ENCODE measurements around the gene ARHGEF28. TPM values are rescaled to one million over a fixed set of nuclear protein-coding genes. Genes with fewer than 3 reads are reported as not detected.

Gene ARHGEF28
- total RNA-seq, 6 experiments from 2014 or later = 7.5 to 13.6 (median 8.5) TPM

DNA sequence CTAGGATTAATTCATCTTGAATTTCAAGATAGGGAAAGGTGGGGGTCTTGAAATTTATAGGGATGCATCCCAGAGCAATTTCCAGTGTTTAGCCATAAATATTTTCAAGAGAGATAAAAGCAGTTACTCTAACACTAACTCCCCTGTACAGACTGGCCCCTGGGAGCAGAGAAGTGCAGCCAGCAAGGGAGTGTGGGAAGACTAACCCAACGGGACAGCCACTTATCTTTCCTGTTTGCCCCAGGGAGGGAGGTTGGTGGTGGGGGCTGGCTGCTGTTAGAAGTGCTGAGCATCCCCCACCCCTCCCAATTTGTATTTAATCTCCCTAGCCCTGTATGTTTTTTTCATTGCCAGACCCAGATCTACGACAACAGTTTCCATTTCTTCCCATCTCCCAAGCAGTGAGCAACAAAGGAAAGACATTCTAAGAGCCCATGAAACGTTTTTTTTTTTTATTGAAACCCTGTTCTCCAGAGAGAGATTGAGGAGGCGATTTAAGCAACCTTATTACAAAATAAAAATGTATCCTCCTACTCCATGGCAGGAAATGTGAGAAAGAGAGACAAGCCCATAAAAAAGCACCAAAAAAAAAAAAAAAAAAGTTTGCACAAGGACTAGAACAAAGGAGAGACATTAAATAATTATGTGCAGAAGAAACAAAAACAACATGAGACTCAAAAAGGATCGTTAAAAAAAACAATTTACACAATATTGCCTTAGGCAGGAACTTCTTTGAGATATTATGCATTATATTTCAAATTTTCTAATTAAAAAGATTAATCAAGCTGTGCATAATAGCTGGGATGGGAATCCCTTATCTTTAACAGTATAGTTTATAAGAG, 343.4 kb downstream of the ARHGEF28 start:
- no peaks in the 10 kb centered on the region for H3K9me3 Mint-ChIP-seq
- TF ChIP-seq, protein P1, sequence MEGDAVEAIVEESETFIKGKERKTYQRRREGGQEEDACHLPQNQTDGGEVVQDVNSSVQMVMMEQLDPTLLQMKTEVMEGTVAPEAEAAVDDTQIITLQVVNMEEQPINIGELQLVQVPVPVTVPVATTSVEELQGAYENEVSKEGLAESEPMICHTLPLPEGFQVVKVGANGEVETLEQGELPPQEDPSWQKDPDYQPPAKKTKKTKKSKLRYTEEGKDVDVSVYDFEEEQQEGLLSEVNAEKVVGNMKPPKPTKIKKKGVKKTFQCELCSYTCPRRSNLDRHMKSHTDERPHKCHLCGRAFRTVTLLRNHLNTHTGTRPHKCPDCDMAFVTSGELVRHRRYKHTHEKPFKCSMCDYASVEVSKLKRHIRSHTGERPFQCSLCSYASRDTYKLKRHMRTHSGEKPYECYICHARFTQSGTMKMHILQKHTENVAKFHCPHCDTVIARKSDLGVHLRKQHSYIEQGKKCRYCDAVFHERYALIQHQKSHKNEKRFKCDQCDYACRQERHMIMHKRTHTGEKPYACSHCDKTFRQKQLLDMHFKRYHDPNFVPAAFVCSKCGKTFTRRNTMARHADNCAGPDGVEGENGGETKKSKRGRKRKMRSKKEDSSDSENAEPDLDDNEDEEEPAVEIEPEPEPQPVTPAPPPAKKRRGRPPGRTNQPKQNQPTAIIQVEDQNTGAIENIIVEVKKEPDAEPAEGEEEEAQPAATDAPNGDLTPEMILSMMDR (IDR thresholded peaks at IDR 0.05) = no peak
- H3K4me3 Mint-ChIP-seq = no peak overlapping the region
- no peak overlapping the region for H3K27ac Mint-ChIP-seq
- no peaks in the 10 kb centered on the region for H3K4me1 Mint-ChIP-seq (ENCODE audit: low read depth)
- DNase-seq = no peak
- H3K27me3 Mint-ChIP-seq (ENCODE audit: insufficient read depth) = peaks cover 37% of the 10 kb centered on the region
- H3K36me3 Mint-ChIP-seq (ENCODE audit: low read depth) = no peaks in the 10 kb centered on the region

- Mint-ChIP-seq H3K36me3 (ENCODE audit: low read depth) (no peaks in the 10 kb centered on the region), H3K4me3 (no peak overlapping the region), H3K27me3 (ENCODE audit: insufficient read depth) (peaks cover 36% of the 10 kb centered on the region), H3K9me3 (no peaks in the 10 kb centered on the region), H3K27ac (no peak overlapping the region), H3K4me1 (ENCODE audit: low read depth) (no peaks in the 10 kb centered on the region)
- no peak for DNase-seq
- TF ChIP-seq, protein P1 (IDR thresholded peaks at IDR 0.05) = no peak
These were observed 345.3 kb downstream of the ARHGEF28 start for GRCh38 chr5:73971326-73971725.

DNA sequence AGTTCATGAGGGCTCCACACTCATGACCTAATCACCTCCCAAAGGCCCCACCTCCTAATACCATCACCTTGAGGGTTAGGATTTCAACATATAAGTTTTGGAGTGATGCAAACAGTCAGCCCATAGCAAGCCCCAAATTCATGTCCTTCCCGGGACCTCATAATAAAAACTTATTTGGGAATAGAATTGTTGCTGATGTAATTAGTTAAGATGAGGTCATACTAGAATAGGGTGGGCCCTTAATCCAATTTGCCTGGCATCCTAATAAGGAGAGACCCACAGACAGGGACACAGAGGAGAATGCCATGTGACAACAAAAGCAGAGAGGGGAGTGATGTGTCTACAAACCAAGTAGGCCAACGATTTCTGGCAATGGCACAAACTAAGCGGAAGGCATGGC, 347.1 kb downstream of the ARHGEF28 start:
- no peaks in the 10 kb centered on the region for H3K4me1 Mint-ChIP-seq (ENCODE audit: low read depth)
- no peak overlapping the region for H3K4me3 Mint-ChIP-seq
- TF ChIP-seq, protein P1 (IDR thresholded peaks at IDR 0.05) = no peak

GRCh38 chr5:73974871-73975360, 348.9 kb downstream of the ARHGEF28 start:
- no peaks in the 10 kb centered on the region for H3K36me3 Mint-ChIP-seq (ENCODE audit: low read depth)
- H3K4me1 Mint-ChIP-seq (ENCODE audit: low read depth) = no peaks in the 10 kb centered on the region
- TF ChIP-seq, protein P1 (IDR thresholded peaks at IDR 0.05) = no peak
- no peak overlapping the region for H3K27ac Mint-ChIP-seq
- H3K9me3 Mint-ChIP-seq = no peaks in the 10 kb centered on the region
- DNase-seq = no peak
- no peak overlapping the region for H3K4me3 Mint-ChIP-seq
- peaks cover 42% of the 10 kb centered on the region for H3K27me3 Mint-ChIP-seq (ENCODE audit: insufficient read depth)

More for the DNA sequence above, 347.1 kb downstream of the ARHGEF28 start:
- no peaks in the 10 kb centered on the region for H3K36me3 Mint-ChIP-seq (ENCODE audit: low read depth)
- H3K27ac Mint-ChIP-seq = no peak overlapping the region
- no peak for DNase-seq
- H3K27me3 Mint-ChIP-seq (ENCODE audit: insufficient read depth) = peaks cover 36% of the 10 kb centered on the region
- no peaks in the 10 kb centered on the region for H3K9me3 Mint-ChIP-seq

DNA sequence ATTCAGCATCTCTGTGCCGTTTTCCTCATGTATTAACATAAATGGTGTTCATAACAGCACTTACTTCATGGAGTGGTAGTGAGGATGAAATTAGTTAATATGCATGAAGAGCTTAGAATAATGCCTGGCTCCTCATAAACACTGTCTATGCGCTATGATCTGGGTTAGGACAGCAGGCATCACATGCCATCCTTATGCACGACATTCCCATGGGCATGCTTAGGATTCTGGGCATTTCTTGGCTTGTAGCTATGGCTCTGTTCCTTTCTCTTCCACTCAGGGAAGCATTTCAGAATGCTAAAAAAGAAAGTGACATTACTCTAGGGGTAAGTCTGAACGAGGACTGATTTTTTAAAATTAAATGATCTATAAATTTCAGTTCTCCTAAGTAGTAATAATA, 349.8 kb downstream of the ARHGEF28 start:
- Mint-ChIP-seq H3K9me3 (no peaks in the 10 kb centered on the region), H3K36me3 (ENCODE audit: low read depth) (no peaks in the 10 kb centered on the region), H3K27ac (no peak overlapping the region), H3K27me3 (ENCODE audit: insufficient read depth) (peaks cover 38% of the 10 kb centered on the region), H3K4me3 (no peak overlapping the region), H3K4me1 (ENCODE audit: low read depth) (no peaks in the 10 kb centered on the region)
- no peak for DNase-seq
- TF ChIP-seq, protein P1 (IDR thresholded peaks at IDR 0.05) = no peak
